ENCODE measurements around the gene CDY1B.
"Not testable (repeated sequence)": the region's sequence is repeated elsewhere in the genome, so short reads cannot be mapped to it uniquely, and the experiment has no call there.

Gene CDY1B

GRCh38 chrY:24047919-24048318 is at the start of gene CDY1B:
Gene CDY1B (minus strand): TSS chrY:24048019. CDS start chrY:24047688, 331 bp downstream.
- not testable (repeated sequence) for H3K27ac ChIP-seq

GRCh38 chrY:24049525-24049924 is 1.7 kb upstream of the CDY1B start:
- H3K27ac ChIP-seq, result not testable (repeated sequence)

GRCh38 chrY:24043209-24043608 is 4.6 kb downstream of the CDY1B start:
- H3K27ac ChIP-seq, result not testable (repeated sequence)

- H3K27ac ChIP-seq, result not testable (repeated sequence)
Observed at GRCh38 chrY:24039008-24039718, 8.7 kb downstream of the CDY1B start.

- H3K27ac ChIP-seq, result not testable (repeated sequence)
Observed at GRCh38 chrY:24026212-24027103, 21.4 kb downstream of the CDY1B start.

All from VCaP (cell line).